ENCODE results near the gene NR1H2.
A peak's percentile ranks its signal among the peaks of the same experiment; 100 is the strongest.

NR1H2 gene

GRCh38 chr19:50413531-50413930, 37.3 kb downstream of the NR1H2 start:
- peak overlapping the region; percentile 25 for H3K27ac Mint-ChIP-seq
- ATAC-seq (replicated peaks) (no peak), DNase-seq (no peak)
- peak overlapping the region in 1 of 2 donors; percentile 52 for H3K4me3 Mint-ChIP-seq
- H3K36me3 Mint-ChIP-seq, result peaks cover 35 to 47% of the 10 kb centered on the region in 2 donors
- H3K27me3 Mint-ChIP-seq, result no peaks in the 10 kb centered on the region
- no peaks in the 10 kb centered on the region for H3K9me3 Mint-ChIP-seq
- H3K4me1 Mint-ChIP-seq, result peaks cover 27 to 41% of the 10 kb centered on the region in 2 donors

DNA sequence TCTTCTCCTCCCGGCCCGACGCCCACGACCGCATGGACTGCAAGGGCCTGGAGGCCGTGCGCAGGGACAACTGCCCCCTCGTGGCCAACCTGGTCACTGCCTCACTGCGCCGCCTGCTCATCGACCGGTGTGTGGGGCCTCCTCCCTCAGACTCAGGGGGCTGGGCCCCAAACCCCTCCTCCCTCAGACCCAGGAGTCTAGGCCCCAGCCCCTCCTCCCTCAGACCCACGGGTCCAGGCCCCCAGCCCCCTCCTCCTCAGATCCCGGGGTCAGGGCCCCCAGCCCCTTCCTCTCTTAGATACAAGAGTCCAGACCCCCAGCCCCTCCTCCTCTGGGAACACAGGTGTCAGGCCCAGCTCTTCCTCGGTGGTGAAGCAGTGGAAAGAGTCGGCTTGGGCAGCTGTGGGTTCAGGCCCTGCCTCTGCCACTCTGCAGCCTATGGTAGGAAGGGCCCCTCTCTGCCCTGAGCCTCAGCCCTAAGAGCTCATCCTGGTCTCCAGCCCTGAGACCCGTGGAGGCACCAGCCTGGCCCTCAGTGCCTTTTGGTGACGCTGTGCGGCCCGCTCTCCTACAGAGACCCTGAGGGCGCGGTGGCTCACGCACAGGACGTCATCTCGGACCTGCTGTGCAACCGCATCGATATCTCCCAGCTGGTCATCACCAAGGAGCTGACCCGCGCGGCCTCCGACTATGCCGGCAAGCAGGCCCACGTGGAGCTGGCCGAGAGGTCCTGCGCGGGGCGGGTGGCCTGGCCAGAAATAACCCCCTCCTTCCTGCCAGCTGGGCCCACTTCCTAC, 38.8 kb downstream of the NR1H2 start:
- peak; percentile 86 for DNase-seq
- Mint-ChIP-seq H3K27ac (peak overlapping the region; percentile 98), H3K9me3 (no peaks in the 10 kb centered on the region), H3K4me1 (peaks cover 34 to 46% of the 10 kb centered on the region in 2 donors), H3K4me3 (peak overlapping the region; percentile 78 to 79), H3K27me3 (no peaks in the 10 kb centered on the region), H3K36me3 (peaks cover 39 to 50% of the 10 kb centered on the region in 2 donors)
- peak; percentile 34 to 40 for ATAC-seq (replicated peaks)

GRCh38 chr19:50415661-50416033, 39.4 kb downstream of the NR1H2 start:
- Mint-ChIP-seq H3K36me3 (peaks cover 43 to 50% of the 10 kb centered on the region in 2 donors), H3K27me3 (no peaks in the 10 kb centered on the region), H3K9me3 (no peaks in the 10 kb centered on the region), H3K4me1 (peaks cover 35 to 52% of the 10 kb centered on the region in 2 donors), H3K27ac (peak overlapping the region; percentile 98), H3K4me3 (peak overlapping the region; percentile 78 to 79)
- DNase-seq (peak; percentile 95), ATAC-seq (replicated peaks) (peak; percentile 56 to 68)

- ATAC-seq (replicated peaks), result no peak
- Mint-ChIP-seq H3K36me3 (peaks cover 48 to 55% of the 10 kb centered on the region in 2 donors), H3K4me3 (peak overlapping the region; percentile 78 to 79), H3K27me3 (no peaks in the 10 kb centered on the region), H3K27ac (peak overlapping the region; percentile 98), H3K9me3 (no peaks in the 10 kb centered on the region), H3K4me1 (peaks cover 39 to 59% of the 10 kb centered on the region in 2 donors)
- DNase-seq, result no peak
These were observed 40.0 kb downstream of the NR1H2 start for GRCh38 chr19:50416034-50416977.

DNA sequence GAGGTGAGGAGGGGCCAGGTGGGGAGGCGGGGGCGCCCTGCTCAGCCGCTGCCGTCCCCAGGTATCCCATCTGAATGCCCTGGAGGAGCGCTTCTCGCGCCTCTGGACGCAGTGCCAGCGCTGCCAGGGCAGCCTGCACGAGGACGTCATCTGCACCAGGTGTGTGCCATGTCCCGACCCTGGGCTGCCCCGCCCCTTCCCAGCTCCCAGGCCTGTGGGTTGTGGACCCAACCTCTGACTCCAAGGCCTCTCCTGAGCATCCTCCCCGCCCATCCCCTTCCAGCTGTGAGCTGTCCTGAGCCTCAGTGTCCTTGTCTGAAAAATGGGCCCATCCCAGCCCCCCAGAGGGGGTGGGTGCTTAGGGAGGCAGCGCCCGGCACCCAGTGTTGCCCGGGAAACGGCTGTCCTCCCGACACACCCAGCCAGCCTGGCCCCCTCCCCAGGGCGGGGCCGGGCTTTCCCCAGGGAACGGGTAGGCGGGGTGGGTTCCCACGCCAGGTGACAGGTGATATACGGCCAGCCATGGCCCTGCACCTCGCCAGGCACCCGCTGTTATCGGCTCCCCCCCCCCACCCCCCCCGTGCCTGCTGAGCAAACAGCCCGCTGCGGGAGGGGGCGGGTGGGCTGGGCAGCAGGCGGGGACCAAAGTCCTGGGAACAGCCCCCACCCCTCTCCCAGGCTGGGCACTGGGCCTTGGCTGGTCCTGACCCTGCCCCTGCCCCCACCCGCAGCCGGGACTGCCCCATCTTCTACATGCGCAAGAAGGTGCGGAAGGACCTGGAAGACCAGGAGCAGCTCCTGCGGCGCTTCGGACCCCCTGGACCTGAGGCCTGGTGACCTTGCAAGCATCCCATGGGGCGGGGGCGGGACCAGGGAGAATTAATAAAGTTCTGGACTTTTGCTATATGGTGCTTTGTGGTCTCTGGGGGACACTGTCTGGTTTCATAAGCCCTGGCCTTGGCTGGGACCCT, 41.1 kb downstream of the NR1H2 start:
- ATAC-seq (replicated peaks) (peak in 1 of 2 donors; percentile 0), DNase-seq (peak; percentile 66)
- H3K9me3 Mint-ChIP-seq, result peaks cover 0 to 1% of the 10 kb centered on the region in 2 donors
- peak overlapping the region; percentile 97 for H3K27ac Mint-ChIP-seq
- H3K4me3 Mint-ChIP-seq, result peak overlapping the region; percentile 87 to 97
- no peaks in the 10 kb centered on the region for H3K27me3 Mint-ChIP-seq
- H3K36me3 Mint-ChIP-seq, result peaks cover 51 to 57% of the 10 kb centered on the region in 2 donors
- peaks cover 44 to 70% of the 10 kb centered on the region in 2 donors for H3K4me1 Mint-ChIP-seq

DNA sequence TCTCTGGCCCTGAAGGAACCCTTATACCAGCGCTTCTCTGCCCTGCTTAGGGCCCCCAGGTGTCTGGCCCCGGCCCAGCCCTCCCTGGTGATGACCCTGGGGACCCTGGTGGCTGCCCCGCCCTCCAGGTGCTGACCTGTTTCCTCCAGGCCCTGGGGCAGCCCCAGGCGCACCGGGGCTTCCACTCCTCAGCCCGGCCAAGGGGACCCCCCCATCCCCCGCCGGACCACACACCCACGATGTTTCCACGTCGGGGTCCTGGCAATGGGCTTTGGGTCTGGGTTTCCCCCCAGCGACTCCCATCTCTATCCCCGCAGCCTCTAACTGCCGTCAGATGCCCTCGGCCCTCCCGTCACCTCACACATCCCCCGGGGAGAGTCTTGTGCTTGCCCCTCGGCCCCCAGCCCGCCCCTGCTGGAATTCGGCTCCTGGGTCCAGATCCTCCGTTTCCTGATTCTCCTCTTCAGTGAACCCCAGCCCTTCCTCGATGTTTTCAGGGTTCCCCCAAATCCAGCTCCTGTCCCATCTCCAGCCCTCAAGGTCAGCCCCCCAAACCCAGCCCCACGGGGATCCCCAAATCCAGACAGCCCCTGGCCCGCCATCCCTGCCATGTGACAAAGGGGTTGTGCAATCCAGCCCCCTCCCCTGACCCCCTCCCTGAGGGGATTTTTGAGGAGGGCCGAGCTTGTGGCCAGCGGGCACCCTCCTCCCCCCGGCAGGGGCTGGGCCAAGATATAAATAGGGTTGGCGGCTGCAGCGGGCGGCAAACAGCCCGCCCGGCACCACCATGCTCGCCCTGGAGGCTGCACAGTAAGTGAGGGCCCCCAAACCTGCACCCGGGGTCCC, 42.1 kb downstream of the NR1H2 start, which contains the start of gene SPIB:
SPIB (plus strand) TSS at position 763 of the 846 bp plus-strand sequence; CDS start at position 788, 25 bp downstream.
- ATAC-seq (replicated peaks) (peak; percentile 52 to 53), DNase-seq (peak; percentile 93)
- Mint-ChIP-seq H3K4me1 (peaks cover 51 to 80% of the 10 kb centered on the region in 2 donors), H3K27ac (peak within 1 kb of the TSS; percentile 97), H3K9me3 (peaks cover 0 to 1% of the 10 kb centered on the region in 2 donors), H3K4me3 (peak within 1 kb of the TSS; percentile 87 to 97), H3K36me3 (peaks cover 51 to 57% of the 10 kb centered on the region in 2 donors), H3K27me3 (no peaks in the 10 kb centered on the region)

DNA sequence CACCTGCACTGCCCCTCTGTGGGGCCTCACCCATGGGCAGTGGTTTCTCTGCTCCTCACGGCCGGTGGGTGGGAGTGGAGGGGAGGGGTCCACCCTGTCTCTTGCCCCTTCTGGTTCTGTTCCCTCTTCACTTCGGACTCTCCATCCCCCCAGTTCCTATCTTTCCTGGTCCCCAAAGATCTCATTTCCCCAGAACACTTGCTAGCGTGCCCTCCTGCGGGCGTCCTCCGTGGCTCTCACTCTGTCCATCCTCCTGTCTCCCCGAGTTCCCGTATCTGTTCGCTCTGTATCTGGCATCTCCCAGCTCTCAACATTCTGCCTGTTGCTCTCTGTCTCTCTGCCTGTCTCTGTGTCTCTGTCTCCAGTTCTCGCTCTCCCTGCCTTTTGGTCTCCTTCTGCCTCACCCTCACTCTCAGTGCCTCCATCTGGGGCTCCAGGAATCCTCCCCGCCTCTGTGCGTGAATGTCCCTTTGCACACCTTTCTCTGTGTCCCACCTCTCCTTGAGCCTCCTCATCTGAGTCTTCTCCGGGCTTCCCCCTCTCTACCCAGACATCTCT, 42.8 kb downstream of the NR1H2 start:
- peaks cover 56 to 86% of the 10 kb centered on the region in 2 donors for H3K4me1 Mint-ChIP-seq

GRCh38 chr19:50419580-50420035, 43.4 kb downstream of the NR1H2 start:
- Mint-ChIP-seq H3K27ac (peak overlapping the region; percentile 97), H3K9me3 (peaks cover 0 to 1% of the 10 kb centered on the region in 2 donors), H3K36me3 (peaks cover 51 to 62% of the 10 kb centered on the region in 2 donors), H3K4me3 (peak overlapping the region; percentile 87 to 97), H3K4me1 (peaks cover 53 to 84% of the 10 kb centered on the region in 2 donors), H3K27me3 (no peaks in the 10 kb centered on the region)
- peak; percentile 41 for DNase-seq
- no peak for ATAC-seq (replicated peaks)

More for the DNA sequence above, 42.8 kb downstream of the NR1H2 start:
- DNase-seq, result no peak
- H3K9me3 Mint-ChIP-seq, result peaks cover 0 to 1% of the 10 kb centered on the region in 2 donors
- H3K36me3 Mint-ChIP-seq, result peaks cover 51 to 61% of the 10 kb centered on the region in 2 donors
- no peaks in the 10 kb centered on the region for H3K27me3 Mint-ChIP-seq
- H3K27ac Mint-ChIP-seq, result peak overlapping the region; percentile 97
- no peak for ATAC-seq (replicated peaks)
- peak overlapping the region; percentile 87 to 97 for H3K4me3 Mint-ChIP-seq

- Mint-ChIP-seq H3K4me3 (peak overlapping the region; percentile 87 to 97), H3K27ac (peak overlapping the region; percentile 97), H3K27me3 (no peaks in the 10 kb centered on the region), H3K4me1 (peaks cover 48 to 79% of the 10 kb centered on the region in 2 donors), H3K9me3 (peaks cover 0 to 1% of the 10 kb centered on the region in 2 donors), H3K36me3 (peaks cover 49 to 58% of the 10 kb centered on the region in 2 donors)
- ATAC-seq (replicated peaks) (no peak), DNase-seq (no peak)
These were observed 43.9 kb downstream of the NR1H2 start for GRCh38 chr19:50420127-50420526.

- peak overlapping the region; percentile 87 to 97 for H3K4me3 Mint-ChIP-seq
- peaks cover 45 to 72% of the 10 kb centered on the region in 2 donors for H3K4me1 Mint-ChIP-seq
- no peaks in the 10 kb centered on the region for H3K27me3 Mint-ChIP-seq
- DNase-seq, result no peak
- H3K27ac Mint-ChIP-seq, result peak overlapping the region; percentile 97
- ATAC-seq (replicated peaks), result no peak
- peaks cover 52 to 59% of the 10 kb centered on the region in 2 donors for H3K36me3 Mint-ChIP-seq
- H3K9me3 Mint-ChIP-seq, result peaks cover 0 to 1% of the 10 kb centered on the region in 2 donors
These were observed 44.6 kb downstream of the NR1H2 start for GRCh38 chr19:50420808-50421207.

GRCh38 chr19:50422397-50423278, 46.4 kb downstream of the NR1H2 start:
- ATAC-seq (replicated peaks), result no peak
- DNase-seq, result no peak
- Mint-ChIP-seq H3K4me1 (peaks cover 37 to 73% of the 10 kb centered on the region in 2 donors), H3K9me3 (peaks cover 0 to 1% of the 10 kb centered on the region in 2 donors), H3K27ac (peak overlapping the region; percentile 97), H3K36me3 (peaks cover 57 to 67% of the 10 kb centered on the region in 2 donors), H3K27me3 (no peaks in the 10 kb centered on the region), H3K4me3 (peak overlapping the region; percentile 87 to 97)
